IMR-90 (cell line): ENCODE measurements around the gene LSM12.

Experiments used
- BHLHE40 ChIP-seq: fragments of 150-350 bp; IDR thresholded peaks from 2 replicates; pipeline ENCODE4 v1.6.1; 2016; ENCODE audit warnings: mild to moderate bottlenecking, low read depth, low read length
- CEBPB ChIP-seq: IDR thresholded peaks from 2 replicates; pipeline ENCODE4 v1.6.1; 2012; ENCODE audit warnings: low read depth, low read length, improper control_type of control experiment
- CHD1 ChIP-seq: IDR thresholded peaks from 2 replicates; pipeline ENCODE4 v1.6.1; 2012; ENCODE audit warnings: low read depth, low read length, improper control_type of control experiment
- FOS ChIP-seq: fragments of 150-350 bp; IDR thresholded peaks from 2 replicates; pipeline ENCODE4 v1.6.1; 2016; ENCODE audit warnings: low read depth, low read length
- MAFK ChIP-seq: IDR thresholded peaks from 2 replicates; pipeline ENCODE4 v1.6.1; 2012; ENCODE audit warnings: low read depth, low read length, improper control_type of control experiment
- POLR2A ChIP-seq: IDR thresholded peaks from 2 replicates; pipeline ENCODE4 v1.6.1; 2012; ENCODE audit warnings: mild to moderate bottlenecking, low read depth, low read length
- RAD21 ChIP-seq: IDR thresholded peaks from 2 replicates; pipeline ENCODE4 v1.6.1; 2012; ENCODE audit warnings: low read length, improper control_type of control experiment
- RCOR1 ChIP-seq: IDR thresholded peaks from 2 replicates; pipeline ENCODE4 v1.6.1; 2012; ENCODE audit warnings: mild to moderate bottlenecking, low read length, improper control_type of control experiment; ENCODE audit not compliant: insufficient replicate concordance
- RFX5 ChIP-seq: IDR thresholded peaks from 2 replicates; pipeline ENCODE4 v1.8.0; 2012; ENCODE audit warnings: low read depth, mild to moderate bottlenecking, low read length, moderate library complexity
- SMC3 ChIP-seq: fragments of 150-350 bp; IDR thresholded peaks from 2 replicates; pipeline ENCODE4 v1.6.1; 2016; ENCODE audit warnings: low read depth, mild to moderate bottlenecking, antibody characterized with exemption, low read length, moderate library complexity
- TF ChIP-seq, protein P1 (sequence below): conservative IDR thresholded peaks from 2 replicates; pipeline ENCODE4 v1.5.1; 2012; ENCODE audit warnings: mild to moderate bottlenecking, low read depth, low read length, improper control_type of control experiment
- TF ChIP-seq, protein P2 (sequence below): fragments of 150-350 bp; IDR thresholded peaks from 2 replicates; pipeline ENCODE4 v1.6.1; 2017; ENCODE audit warnings: mild to moderate bottlenecking, antibody characterized with exemption, low read length, low read depth
- TF ChIP-seq, protein P3 (sequence below): fragments of 150-350 bp; IDR thresholded peaks from 2 replicates; pipeline ENCODE4 v1.6.1; 2016; ENCODE audit warnings: low read depth, mild to moderate bottlenecking, low read length, moderate library complexity, borderline replicate concordance

DNA sequence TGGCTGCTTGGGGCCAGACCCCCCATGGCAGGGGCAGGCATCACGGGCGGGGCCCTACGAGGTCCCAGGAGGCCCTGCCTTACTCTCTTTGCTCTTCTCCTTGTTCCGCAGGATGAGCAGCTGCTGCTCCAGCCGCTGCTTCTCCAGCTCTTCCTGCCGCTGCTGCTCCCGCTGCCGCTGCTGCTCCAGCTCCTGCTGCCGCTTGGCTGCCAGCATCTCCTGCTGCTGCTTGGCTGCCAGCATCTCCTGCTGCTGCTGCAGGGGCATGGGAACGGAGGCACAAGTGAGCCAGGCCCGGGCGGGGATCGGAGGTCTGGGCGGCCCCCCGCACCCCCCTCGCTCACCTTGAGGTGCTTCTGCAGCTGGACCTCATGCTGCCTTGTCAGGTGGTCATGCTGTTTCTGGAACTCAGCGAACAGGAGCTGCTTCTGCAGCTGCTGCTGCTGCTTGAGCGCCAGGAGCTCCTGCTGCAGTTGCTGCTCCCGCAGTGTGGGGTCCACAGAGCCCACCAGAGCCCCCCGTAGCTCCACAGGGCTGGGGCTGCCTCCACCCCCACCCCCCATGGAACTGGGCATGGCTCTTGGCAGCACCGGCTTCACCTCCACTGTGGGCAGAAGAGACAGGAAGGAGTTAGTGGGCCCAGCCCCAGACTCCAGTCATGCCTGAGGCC lies 26.9 kb upstream of the LSM12 start:
- TF ChIP-seq, protein P1, sequence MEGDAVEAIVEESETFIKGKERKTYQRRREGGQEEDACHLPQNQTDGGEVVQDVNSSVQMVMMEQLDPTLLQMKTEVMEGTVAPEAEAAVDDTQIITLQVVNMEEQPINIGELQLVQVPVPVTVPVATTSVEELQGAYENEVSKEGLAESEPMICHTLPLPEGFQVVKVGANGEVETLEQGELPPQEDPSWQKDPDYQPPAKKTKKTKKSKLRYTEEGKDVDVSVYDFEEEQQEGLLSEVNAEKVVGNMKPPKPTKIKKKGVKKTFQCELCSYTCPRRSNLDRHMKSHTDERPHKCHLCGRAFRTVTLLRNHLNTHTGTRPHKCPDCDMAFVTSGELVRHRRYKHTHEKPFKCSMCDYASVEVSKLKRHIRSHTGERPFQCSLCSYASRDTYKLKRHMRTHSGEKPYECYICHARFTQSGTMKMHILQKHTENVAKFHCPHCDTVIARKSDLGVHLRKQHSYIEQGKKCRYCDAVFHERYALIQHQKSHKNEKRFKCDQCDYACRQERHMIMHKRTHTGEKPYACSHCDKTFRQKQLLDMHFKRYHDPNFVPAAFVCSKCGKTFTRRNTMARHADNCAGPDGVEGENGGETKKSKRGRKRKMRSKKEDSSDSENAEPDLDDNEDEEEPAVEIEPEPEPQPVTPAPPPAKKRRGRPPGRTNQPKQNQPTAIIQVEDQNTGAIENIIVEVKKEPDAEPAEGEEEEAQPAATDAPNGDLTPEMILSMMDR = no peak
- TF ChIP-seq, protein P2, sequence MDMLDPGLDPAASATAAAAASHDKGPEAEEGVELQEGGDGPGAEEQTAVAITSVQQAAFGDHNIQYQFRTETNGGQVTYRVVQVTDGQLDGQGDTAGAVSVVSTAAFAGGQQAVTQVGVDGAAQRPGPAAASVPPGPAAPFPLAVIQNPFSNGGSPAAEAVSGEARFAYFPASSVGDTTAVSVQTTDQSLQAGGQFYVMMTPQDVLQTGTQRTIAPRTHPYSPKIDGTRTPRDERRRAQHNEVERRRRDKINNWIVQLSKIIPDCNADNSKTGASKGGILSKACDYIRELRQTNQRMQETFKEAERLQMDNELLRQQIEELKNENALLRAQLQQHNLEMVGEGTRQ = no peak
- TF ChIP-seq RAD21 (no peak), POLR2A (no peak), RCOR1 (no peak), CEBPB (no peak), SMC3 (no peak), FOS (no peak), CHD1 (no peak), RFX5 (no peak), BHLHE40 (no peak), MAFK (no peak)
- TF ChIP-seq, protein P3, sequence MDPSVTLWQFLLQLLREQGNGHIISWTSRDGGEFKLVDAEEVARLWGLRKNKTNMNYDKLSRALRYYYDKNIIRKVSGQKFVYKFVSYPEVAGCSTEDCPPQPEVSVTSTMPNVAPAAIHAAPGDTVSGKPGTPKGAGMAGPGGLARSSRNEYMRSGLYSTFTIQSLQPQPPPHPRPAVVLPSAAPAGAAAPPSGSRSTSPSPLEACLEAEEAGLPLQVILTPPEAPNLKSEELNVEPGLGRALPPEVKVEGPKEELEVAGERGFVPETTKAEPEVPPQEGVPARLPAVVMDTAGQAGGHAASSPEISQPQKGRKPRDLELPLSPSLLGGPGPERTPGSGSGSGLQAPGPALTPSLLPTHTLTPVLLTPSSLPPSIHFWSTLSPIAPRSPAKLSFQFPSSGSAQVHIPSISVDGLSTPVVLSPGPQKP = no peak
